ENCODE results near the gene FGFR3.

- TF ChIP-seq CTCF (IDR thresholded peaks at IDR 0.05 in 2 of 3, conservative IDR thresholded peaks at IDR 0.05 in 1 of 3; ENCODE audit: insufficient read depth in 2 of 3, low read depth in 1 of 3, low read length in 3 of 3) (no peak), ZNF583 (CRISPR knock-in tag; IDR thresholded peaks at IDR 0.05) (no peak), SRF (CRISPR knock-in tag; IDR thresholded peaks at IDR 0.05) (no peak), ZNF512 (tag; IDR thresholded peaks at IDR 0.05) (no peak), ZBTB1 (CRISPR knock-in tag; IDR thresholded peaks at IDR 0.05; ENCODE audit: borderline replicate concordance, low read depth) (no peak), ETS1 (conservative IDR thresholded peaks at IDR 0.05; ENCODE audit: control insufficient read depth, low read depth, low read length) (no peak), TRIM28 (IDR thresholded peaks at IDR 0.05) (no peak), EGR1 (conservative IDR thresholded peaks at IDR 0.05) (no peak), POLR2A (conservative IDR thresholded peaks at IDR 0.05) (no peak), ATF7 (IDR thresholded peaks at IDR 0.05) (no peak), SP1 (CRISPR knock-in tag; IDR thresholded peaks at IDR 0.05) (no peak)
These were observed 21.4 kb downstream of the FGFR3 start for GRCh38 chr4:1814453-1814852.
